ENCODE data around the gene SERPINA4. TPM values are rescaled to one million over a fixed set of nuclear protein-coding genes. Genes with fewer than 3 reads are reported as not detected.

SERPINA4 gene
- total and polyA plus RNA-seq, 2 donors (not counting 3 experiments of a cell fraction or from before 2014, with no cell fraction given) = not detected

DNA sequence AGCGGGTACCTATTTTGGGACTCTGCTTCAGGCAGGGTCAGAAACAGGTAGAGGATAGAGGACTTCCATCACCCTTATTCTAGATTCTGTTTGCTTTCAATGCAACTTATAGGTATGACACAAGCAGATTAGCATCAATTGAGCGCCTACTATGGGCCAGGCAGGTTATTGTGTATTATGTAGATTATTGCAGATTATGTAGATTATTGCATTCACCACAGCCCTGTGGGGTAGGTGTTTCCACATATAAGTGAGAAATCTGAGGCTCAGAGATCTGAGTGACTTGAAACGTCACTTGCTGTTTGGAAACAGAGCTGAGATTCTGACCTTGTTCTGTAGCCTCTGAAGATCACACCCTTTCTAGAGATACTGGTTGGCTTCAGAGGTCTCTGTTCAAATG, 25.7 kb upstream of the SERPINA4 start:
- Histone ChIP-seq H3K79me2 (ENCODE audit: control insufficient read depth, insufficient read depth, low read length) (no peaks in the 10 kb centered on the region), H3K9ac (replicated peaks; ENCODE audit: extremely low read depth, insufficient read depth, low read length) (no peak overlapping the region), H2AFZ (ENCODE audit: low read depth, low read length) (no peak overlapping the region), H3K27me3 (ENCODE audit: control insufficient read depth in 2 of 2, insufficient read depth in 2 of 2, low read length in 2 of 2) (no peaks in the 10 kb centered on the region), H3K4me1 (ENCODE audit: control insufficient read depth, extremely low read depth, insufficient read depth, low read length) (peaks cover 4% of the 10 kb centered on the region), H3K4me2 (ENCODE audit: insufficient read depth, low read length) (no peak overlapping the region), H3K4me3 (replicated peaks in 1 of 3; ENCODE audit: insufficient read depth in 1 of 3, low read depth in 1 of 3, low read length in 3 of 3) (no peak overlapping the region), H3K9me1 (replicated peaks; ENCODE audit: control insufficient read depth, extremely low read depth, insufficient read depth, low read length) (no peaks in the 10 kb centered on the region), H3K9me3 (replicated peaks; ENCODE audit: control insufficient read depth, insufficient read depth, low read length) (no peaks in the 10 kb centered on the region), H4K20me1 (replicated peaks; ENCODE audit: control insufficient read depth, extremely low read depth, insufficient read depth, low read length) (no peaks in the 10 kb centered on the region), H3K27ac (ENCODE audit: insufficient read depth, low read depth, low read length) (no peak overlapping the region), H3K36me3 (ENCODE audit: control insufficient read depth in 2 of 2, extremely low read depth in 1 of 2, insufficient read depth in 2 of 2, low read length in 2 of 2) (no peaks in the 10 kb centered on the region)
- ChIA-PET CTCF (interaction anchor here (1.0 kb wide), 1 partner anchor 112 kb away, joined by 3 read pairs; no protein-coding TSS in a partner anchor), POLR2A (no interaction called here)
- intact Hi-C loops (cut with micrococcal nuclease) = no loop called here
- DNase-seq (ENCODE audit: low read depth, low spot score) (no peak), FAIRE-seq (no peak)
- dilution Hi-C loops (cut with MboI; ENCODE audit: extremely low pct_ligation_motif_present, low sequenced_read_pairs) = no loop called here
- no TSS peak for BruUV-seq (replicated peaks)
- TF ChIP-seq JUN (IDR thresholded peaks at IDR 0.05; ENCODE audit: borderline replicate concordance, insufficient read depth, insufficient read length, low read depth) (no peak), GATA2 (IDR thresholded peaks at IDR 0.05; ENCODE audit: insufficient read depth, insufficient read length, low read depth, low read length) (no peak), FOS (IDR thresholded peaks at IDR 0.05; ENCODE audit: borderline replicate concordance, insufficient read depth, low read length) (no peak), POLR2A (IDR thresholded peaks at IDR 0.05; ENCODE audit: low read depth, low read length) (no peak), POLR2AphosphoS5 (IDR thresholded peaks at IDR 0.05; ENCODE audit: insufficient read depth, low read depth, low read length) (no peak), EZH2 (IDR thresholded peaks at IDR 0.05; ENCODE audit: borderline replicate concordance, low read depth, low read length, severe bottlenecking) (no peak), CTCF (IDR thresholded peaks at IDR 0.05; ENCODE audit: extremely low read depth in 1 of 2, insufficient read depth in 1 of 2, low read depth in 1 of 2, low read length in 2 of 2) (no peak), MYC (IDR thresholded peaks at IDR 0.05; ENCODE audit: low read depth, low read length) (no peak)
- TF ChIP-seq, protein P1, sequence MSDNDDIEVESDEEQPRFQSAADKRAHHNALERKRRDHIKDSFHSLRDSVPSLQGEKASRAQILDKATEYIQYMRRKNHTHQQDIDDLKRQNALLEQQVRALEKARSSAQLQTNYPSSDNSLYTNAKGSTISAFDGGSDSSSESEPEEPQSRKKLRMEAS (IDR thresholded peaks at IDR 0.05; ENCODE audit: insufficient read depth, insufficient read length) = no peak

All from endothelial cell of umbilical vein (primary cell).